DLD1 (cell line): Measurements from ENCODE around the gene MYLIP.

Experiments
- in situ Hi-C: cut with HindIII; loops from 2 replicates; pipeline ENCODE4 v1.10.0; 2017; ENCODE audit warnings: low sequenced_read_pairs

MYLIP gene

DNA sequence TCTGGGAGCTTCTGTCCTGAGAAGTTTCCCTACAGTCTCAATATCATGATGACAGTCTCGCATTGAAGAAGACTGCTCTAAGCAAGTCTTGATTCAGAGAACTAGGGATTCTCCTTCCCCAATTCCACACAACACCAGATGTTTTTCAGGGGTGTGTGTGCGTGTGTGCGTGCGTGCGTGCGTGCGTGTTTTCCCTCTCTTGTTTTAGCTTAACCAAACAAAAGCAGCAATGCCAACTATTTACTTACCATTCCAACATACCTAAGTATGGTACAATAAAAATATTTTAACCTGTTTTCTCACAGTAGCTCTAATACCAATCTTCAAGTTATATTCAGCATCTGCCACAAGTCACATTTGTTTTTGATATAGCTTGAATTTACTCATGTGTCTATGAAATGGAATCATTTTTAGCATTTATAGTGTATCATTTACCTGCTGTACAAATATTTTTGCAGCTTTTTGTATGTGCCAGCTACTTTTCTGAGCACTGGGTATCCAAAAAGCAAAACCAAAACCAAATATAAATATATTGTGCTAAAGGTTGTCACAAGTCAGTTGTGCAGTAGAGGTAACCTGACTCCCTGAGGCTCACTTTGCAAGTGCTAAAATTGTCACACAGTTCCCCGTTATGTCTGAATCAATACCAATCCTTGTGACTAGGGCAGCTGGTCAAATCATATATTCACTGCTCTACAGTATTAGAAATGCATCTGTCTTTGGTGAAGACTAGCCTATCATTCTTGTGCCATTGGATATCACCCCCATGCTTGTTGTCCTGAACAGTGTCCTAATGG, 21.7 kb upstream of the MYLIP start:
- in situ Hi-C loops = no loop called here

DNA sequence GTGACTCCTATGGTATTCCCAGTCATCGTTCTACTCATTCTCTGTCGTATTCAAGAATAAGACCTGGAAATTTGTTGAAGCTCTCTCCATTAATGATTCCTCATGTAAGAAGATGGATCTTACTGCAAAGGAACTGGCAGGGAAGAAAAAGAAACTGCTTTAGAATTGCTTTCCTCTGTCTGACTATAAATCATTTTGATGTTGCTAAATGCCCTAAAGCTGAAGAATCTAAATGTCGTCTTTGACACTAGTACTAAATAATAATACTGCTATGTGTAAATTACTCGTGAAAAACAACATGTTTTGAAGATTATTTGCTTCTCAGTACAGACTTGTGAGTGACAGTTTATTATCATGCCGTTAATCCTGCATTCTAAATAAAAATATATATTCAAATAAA, 20.5 kb upstream of the MYLIP start:
- in situ Hi-C loops = no loop called here

DNA sequence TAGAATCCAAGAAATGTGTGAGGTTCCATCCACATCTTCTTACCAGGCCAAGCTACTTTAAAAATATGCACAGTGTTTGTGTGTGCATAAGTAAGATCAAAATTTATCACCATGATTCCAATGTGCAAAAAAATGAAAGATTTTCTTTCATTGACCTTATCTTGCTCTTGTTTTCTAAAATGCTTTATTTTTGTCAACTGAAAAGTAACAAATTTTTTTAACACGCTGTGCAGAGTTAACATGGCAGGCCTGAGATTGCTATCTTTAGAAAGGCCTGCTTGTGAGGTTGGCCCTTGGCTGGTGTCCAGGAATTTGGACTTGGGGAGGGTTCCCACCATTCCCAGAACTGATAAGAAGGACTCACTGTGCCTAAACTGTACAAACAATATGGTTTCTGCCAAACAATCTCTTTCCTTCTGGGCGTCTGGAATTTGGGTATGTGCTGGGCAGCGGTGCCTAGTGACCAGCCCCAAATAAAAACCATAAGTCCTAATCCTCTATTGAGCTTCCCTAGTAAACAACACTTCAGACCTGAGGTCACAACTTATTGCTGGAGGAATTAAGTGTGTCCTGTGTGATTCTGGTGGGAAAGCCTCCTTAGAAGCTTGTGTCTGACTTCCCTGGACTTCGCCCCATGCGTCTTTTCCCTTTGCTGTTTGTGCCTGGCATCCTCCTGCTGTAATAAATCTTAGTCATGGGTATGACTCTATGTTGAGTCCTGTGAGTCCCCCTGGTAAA, 19.8 kb upstream of the MYLIP start:
- in situ Hi-C loops = no loop called here

DNA sequence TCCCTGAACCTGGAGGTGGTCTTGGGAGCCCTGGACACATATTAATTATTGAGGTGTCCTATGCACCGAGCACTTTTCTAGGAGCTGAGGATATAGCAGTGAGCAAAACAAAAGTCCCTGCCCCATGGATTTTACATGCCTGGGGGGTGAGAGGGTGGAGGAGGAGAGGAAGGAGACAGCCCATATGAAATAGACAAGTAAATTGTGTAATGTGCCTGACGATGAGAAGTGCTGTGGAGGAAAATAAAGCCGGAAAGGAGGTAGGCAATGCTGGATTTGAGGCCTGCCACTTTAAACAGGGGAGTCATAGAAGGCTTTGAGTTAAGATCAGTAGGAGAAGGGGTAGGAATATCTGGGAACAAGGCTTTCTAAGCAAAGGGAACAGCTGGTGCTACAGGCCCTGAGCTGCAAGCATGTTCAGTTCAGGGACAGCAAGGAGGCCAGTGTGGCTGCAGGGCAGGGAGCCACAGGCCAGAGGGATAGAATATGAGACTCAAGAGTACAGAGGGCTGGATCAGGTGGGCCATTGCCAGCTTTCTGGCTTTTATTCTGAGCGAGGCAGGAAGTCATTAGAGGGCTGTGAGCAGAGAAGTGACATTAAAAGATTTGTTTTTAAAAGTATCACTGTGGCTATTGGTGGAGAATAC, 19.1 kb upstream of the MYLIP start:
- in situ Hi-C loops = no loop called here

DNA sequence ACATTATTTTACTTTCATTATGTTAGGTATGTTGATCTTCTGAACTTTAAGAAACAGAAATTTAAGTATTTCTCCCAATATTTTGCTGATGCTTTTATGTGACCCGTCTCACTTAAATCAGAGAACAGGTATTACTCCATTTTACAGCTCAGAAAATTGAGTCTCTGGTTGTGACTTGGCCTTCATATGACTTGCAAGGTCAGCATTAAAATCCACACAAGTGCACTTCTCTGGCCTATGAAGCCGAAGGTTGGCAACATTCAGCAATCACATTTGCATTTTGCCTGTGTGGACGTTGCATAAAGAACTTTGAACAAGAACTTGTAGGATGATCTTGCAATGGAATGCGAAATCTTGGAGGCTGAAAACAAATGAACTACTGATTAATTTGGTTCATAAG, 10.1 kb upstream of the MYLIP start:
- in situ Hi-C loops = no loop called here

DNA sequence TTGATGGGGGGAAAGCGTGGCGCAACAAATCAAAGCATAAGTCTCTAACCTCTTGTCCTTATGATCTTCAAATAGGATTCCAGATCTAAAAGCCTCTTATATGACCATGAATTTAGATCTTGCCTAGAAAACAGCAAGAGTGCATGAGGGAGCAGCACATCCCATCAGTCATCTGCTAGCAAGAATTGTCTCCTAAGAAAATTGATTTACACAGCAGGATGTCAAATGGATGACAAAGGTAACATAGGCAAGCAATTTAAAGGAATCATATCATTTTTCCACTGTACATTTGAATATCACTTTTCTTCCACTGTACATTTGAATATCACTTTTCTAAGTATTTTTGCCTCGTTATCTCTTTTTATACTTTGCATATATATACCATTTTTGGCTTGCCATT, 7.5 kb upstream of the MYLIP start:
- in situ Hi-C loops = no loop called here

DNA sequence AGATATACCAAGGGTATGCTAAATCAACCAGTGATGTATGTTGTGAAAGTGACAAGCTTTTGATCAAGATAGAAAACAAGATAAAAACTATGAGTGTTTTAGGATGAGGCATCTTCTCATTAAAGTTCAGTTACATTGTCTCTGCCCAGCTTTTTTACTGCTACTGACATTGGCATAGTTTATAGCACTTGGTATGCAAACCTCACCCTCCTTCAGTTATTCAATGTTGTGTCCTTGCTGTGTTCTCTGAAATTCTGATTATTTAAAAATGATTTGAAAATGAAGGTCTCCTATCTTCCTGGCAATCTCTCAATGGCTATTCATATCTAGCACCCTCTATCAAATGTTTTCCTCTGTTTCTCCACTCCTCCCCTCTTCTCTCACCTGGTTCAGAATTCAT, 6.7 kb upstream of the MYLIP start:
- in situ Hi-C loops = no loop called here

DNA sequence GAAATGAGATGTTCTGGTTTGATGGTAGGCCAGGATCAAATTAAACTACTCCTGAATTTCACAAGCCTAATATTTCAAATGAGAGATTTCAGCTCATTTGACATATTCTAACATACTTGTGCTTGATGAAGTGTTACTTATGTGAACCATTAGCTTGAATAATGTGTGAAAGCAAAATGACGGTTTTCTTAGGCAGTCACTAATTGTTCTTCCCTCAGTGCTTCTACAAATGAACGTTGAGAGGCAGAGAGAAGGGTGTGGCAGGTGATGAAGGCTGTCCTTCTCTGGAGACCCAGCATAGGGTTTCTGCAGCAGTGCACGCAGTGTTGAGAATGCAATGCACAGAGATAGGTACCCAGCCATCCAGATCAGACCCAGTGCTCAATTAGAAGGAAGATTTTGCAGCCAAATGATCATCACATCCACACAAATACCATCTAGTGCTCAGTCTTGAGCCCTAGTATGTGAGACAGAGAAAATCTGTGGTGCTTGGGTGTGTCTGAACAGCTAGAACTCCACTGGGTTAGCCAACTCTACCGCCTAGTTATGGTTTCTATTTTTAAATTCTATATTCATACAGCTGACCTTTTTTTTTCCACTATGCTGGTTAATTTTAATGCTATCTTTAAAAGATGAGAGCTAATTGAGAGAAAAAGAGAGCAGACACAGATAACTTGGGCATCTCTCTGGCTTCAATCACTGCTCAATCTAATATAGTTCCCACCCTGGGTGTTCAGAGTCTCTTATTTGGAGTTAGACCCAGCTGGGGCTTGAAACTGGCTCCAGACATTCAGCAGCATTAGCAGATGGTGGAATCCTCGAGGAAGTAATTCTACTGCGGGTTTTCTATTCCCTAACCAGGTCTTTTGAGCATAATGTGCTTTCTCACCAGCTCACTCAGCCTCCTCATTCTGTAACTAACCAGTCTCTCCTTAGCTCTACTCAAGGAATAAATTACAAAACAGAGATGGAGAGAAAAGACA, 4.4 kb upstream of the MYLIP start:
- in situ Hi-C loops = no loop called here

DNA sequence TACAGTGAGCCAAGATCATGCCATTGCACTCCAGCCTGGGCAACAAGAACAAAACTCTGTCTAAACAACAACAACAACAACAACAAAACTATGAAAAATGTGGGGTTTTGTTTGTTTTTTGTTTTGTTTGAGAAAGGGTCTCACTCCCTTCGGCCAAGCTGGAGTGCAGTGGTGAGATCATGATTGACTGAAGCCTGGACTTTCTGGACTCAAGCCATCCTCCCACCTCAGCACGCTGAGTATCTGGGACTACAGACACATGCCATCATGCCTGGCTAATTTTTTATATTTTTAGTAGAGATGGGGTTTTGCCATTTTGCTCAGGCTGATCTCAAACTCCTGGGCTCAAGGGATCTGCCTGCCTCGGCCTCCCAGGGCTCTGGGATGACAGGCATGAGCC, 2.8 kb upstream of the MYLIP start:
- in situ Hi-C loops = no loop called here

DNA sequence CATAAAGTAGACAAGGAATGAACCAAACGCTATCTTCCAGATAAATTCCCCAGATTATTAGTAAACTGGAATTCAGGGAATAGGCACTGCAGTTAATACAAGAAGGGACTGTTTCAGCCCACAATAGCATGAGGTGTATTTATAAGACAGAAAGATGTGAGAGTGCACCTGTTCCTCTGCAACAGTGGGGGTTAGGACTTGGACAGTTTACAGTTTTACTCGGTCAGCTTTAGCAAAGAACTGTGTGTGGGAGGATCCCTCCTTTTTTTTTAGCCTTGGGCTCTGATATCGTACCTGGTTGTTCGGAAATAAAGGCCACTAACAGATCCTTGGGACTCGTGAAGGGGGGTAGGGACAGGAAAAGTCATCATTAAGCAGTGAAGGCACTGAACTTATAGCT, 2.0 kb upstream of the MYLIP start:
- in situ Hi-C loops = no loop called here

DNA sequence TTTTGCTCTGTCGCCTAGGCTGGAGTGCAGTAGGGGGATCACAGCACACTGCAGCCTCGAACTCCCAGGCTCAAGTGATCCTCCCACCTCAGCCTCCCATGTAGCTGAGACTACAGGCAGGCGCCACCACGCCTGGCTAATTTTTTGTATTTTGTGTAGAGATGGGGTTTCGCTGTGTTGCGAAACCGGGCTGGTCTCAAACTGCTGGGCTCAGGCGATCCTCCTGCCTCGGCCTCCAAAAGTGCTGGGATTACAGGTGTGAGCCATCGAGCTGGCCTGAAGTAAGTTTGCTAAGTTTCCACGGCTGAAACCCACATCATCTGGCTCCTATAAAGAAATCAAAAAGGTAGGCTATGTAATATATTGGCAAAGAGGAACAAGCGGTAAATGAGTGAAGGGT, 1.4 kb upstream of the MYLIP start:
- in situ Hi-C loops = no loop called here

DNA sequence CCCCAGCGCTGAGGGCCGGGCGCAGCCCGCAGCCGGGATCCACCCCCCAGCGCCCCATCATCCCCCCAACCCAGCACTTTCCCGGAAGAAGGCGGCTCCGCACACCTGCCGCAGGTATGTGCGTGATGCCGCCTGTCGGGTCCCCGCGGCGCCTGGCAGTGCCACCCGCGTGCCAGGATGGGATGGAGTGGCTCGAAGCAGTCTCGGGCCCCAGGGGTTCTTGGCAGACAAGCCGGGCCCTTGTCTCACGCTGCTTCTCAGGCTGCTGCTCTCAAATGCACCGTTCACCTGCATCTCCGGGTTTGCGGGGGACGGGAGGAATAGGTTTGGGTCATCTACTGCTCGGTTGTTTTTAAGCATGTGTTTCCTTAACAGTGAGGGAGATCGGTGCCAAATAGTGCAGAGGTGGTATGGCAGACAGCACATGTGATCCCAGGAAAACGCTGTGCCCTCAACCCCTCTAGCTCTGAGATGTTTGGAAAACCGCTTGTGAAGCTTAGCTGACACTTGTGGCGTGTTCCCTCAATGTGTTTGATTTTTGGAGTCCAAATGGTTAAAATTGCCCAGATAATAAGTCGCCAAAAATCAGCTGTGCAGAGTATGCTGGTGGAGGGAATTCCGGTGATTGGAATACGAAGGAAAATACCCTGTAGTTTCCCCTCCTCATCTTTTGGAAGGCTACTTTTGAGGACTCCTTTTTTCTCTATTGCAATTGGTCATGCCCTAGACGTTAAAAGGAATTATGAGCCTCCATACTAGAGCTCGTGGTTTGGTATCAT, 926 bp downstream of the MYLIP start:
- in situ Hi-C loops = no loop called here

DNA sequence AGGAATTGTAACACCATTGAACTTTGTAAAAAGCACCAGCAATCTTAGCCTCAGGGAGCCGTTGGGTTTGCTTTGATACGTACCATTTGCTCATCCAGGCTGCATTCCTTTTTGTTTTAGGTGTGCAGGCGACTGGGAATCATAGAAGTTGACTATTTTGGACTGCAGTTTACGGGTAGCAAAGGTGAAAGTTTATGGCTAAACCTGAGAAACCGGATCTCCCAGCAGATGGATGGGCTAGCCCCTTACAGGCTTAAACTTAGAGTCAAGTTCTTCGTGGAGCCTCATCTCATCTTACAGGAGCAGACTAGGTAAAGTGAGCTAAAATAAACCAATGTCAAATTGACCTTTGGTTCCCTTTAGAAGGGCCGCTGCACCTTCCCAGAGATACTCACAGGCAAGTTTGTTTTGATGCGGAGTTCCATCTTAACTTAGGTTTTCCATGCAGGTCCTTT, 1.6 kb downstream of the MYLIP start:
- in situ Hi-C loops = no loop called here

DNA sequence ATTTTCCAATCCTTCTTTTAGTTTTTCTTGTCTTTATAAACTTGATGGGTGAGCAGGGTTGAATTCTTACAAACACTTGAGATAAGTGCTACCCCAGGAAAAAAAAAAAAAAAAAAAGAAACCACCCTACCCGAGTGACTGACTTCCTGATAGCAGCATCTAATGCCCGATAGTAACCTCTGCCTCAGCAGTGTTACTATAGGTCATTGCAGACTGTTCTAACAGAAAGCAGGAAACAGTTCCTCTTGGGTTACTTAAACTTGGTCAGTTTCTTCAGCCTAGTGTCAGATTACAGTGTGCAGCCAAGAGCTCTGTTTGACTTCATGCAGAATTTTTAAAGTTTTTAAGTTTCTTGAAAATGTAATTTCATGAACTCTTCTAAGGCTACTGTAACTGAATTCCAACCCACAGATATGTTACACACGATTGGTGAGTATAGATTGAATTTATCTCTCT, 2.1 kb downstream of the MYLIP start:
- in situ Hi-C loops = no loop called here

DNA sequence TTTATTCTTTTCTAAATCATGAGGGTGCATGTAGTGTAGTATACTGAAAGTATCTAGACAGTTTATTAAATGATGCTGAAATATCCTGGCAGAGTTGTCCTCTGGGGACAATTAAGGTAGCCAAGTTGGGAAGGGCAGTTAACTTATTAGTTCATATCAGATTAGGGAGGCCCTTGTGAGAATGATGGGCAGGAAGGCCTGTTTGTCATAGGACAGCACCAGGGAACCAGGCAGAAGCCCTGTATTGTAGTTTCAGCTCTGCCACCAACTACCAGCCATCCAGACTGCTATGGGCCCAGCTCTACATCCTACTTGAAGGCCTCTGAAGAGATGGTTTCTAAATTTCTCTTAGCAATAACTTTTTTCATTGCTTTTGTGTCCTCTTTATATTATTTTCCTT, 4.0 kb downstream of the MYLIP start:
- in situ Hi-C loops = no loop called here

DNA sequence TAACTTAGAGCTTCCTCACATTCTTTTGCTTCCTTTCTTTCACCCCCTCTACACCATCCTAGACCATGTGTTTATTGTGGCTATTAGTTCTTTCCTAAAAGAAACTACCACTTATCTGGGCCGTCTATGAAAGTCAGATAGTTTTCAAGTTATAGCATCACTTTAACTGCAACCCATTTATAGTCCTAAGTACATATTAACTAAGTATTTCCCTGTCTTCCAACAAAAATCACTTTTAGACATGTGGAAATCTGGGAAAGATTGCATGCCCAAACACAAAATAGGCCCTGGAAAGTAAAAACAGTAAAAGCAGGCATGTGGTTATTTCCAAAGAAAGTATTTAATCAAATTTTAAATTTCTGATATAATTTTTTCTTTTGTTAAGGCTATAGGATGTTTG, 5.5 kb downstream of the MYLIP start:
- in situ Hi-C loops = no loop called here

DNA sequence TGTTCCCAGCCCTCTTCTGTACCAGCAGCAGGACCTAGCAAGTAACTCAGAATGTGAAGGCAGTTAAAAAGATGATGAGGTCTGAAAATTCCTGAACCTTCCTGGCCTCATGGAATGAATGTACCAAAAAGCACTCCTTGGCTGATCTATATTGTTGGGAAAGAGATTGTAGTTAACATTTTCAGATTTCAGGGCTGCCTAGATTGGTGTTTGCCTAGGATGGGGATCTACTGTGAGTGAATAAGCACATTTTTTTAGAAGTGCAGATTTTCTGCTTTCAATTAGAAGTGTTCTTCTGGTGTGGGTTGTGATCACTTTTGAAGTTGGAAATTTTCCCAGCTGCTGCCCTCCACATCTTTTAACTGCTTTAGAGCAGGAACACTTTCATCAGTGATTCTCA, 6.2 kb downstream of the MYLIP start:
- in situ Hi-C loops = no loop called here

DNA sequence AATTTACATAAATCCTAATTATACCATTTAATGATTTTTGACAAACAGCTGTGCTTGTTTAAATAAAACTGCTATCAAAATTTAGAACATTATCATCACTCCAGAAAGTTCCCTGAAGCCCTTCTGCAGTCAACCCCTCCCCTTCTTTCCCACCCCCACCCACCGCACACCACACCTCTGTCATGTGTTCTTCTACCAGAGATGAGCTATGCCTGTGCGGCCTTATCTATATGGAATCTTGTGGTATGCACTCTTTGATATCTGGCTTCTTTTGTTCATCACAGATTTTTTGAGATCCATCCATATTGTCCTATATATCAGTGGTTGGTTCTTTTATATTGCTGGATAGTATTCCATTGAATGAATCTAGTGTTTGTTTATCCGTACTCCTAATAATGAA, 7.2 kb downstream of the MYLIP start:
- in situ Hi-C loops = no loop called here

DNA sequence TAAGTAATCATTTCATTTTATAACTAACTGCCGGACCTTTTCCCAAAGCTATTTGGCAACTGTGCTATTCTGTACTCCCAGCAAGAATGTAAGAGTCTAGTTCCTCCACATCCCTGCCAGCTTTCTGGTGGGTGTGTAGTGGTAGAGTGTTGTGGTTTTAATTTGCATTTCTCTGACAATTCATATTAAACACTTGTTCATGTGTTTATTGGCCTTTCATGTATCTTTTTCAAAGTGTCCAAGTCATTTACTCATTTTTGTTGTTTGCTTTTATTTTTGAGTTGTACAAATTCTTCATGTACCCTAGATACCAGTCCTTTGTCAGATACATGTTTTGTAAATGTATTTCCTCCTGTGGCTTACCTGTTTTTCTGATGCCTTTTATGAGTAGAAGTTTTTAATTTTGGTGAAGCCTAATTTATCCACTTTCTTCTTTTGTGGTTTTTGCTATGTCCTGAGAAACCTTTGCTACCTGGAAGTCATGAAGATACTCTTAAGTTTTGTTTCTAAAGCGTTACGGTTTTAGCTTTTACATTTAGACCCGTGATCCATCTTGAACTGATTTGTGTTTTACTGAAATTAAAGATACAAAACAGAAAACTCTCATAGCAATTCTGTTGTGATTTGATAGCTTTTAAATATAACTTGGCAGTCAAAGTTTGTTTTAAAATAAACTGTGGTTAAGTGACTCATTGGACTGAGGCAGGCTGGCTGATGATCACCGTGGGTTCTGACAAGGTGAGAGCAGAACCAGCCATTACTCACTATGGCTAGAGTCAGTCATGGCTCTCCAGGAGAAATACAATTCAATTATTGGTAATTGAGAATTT, 8.0 kb downstream of the MYLIP start:
- in situ Hi-C loops = no loop called here
